Islet precursor cell (in vitro differentiated cells): ENCODE data around the gene ZNF549.

Experiments
- DNase-seq: peaks from one replicate; pipeline ENCODE4 v3.0.0-alpha.2; 2018

Gene ZNF549

GRCh38 chr19:57570707-57571106 is 43.6 kb downstream of the ZNF549 start:
- DNase-seq: no peak

DNA sequence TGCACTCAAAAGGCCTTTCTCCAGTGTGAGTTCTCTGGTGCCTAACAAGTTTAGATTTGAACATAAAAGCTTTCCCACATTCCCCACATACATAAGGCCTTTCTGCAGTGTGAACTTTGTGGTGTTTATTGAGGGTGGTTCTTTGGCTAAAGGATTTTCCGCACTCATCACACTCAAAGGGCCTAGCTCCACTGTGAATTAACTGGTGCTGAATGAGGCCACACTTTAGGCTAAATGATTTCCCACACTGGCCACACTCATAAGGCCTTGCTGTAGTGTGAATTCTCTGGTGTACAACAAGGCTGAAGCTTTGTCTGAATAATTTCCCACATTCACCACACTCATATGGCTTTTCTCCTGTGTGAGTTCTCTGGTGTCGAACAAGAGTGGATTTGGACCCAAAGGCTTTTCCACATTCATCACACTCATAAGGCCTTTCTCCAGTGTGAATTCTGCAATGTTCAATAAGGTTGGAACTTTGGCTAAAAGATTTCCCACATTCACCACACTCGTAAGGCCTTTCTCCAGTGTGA is 45.3 kb downstream of the ZNF549 start:
- DNase-seq: peak; percentile 4

DNA sequence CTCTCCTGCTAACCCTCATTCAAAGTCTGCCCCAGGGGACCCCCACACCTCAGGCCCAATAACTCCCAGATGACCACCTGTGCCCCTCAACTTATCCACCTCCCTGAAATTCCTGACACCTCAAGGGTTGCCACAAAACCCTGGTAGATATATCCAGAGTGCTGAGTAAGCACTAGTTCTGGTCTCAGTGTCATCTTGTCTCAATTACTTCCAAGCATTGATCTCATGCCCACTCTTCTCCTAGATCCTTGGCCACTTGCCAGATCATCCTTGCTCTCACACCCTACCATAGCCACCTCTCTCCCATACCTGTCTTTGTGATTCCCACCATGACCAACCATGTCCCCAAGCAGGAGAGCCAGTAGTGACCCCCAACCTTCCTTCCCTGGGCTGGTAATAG is 49.5 kb downstream of the ZNF549 start:
- DNase-seq: no peak

GRCh38 chr19:57578487-57579205 is 51.5 kb downstream of the ZNF549 start, which contains the start of gene ZNF416:
Gene ZNF416, minus strand, starts transcription at chr19:57578911. Its CDS starts 207 bp downstream, at chr19:57578704.
- DNase-seq: peak; percentile 98

DNA sequence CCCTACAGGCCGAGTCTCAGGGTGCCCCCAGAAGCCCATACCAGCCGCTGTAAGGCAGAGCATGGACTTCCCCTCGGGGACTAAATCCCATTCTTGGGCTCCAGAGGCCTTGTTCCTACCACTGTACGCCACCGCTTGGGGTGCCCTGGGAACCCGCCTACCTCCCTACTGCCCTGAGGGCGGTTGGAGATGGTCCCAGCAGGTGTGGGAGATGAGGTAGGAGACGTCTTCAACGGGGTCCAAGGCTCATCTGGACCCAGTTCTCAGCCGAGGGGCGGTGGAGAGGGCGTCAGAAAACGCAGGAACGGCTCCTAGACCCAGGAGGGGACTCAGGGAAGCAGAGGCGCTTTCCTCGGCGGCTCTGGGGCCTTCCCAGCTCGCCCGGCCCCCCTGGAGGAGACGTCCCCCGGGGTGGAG is 56.0 kb downstream of the ZNF549 start:
- no peak for DNase-seq

DNA sequence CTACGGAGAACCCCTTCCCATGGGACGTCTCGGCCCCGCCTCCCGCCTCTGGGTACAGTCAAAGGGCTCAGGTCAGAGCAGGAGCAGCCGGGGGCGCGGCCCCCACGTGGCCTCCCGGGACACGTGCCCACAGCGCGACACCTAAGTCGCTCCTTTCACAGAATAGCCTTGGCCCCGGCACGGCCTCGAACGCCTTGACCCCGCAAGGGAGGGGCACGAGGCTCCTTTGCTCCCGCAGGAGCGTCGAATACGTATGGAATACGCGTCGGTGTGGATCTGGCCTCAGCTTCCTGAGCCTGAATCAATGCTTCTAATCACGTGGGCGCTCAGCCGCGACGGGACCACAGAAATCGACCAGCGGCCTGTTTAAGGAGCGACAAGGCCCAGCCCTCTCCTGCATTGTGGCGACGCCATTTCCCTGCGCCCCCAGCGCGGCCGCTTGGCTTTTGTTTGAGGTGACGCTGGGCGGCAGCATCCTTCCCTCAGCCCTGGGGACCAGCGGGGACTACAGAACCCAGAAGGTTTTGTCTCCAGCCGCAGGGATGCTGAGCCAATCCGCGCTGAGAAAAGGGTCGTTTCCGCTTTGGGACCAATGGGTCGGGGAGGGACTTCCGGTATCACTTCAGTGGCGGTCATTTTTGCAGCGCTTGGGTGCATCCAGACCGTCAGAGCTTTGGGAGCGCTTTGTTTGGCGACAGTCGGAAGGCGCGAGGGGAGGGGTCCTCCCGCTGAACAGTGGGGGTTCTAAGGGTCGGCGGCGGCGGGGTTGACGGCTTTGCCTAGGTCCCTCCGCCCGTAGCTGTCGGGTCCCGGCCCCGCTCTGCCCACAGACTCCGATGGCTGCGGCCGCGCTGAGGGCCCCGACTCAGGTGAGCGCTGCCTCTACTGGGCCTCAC is 56.6 kb downstream of the ZNF549 start, which contains the start of gene ZIK1:
TSS of gene ZIK1 (plus strand) at position 625 of the 896 bp plus-strand sequence. CDS start at position 837, 212 bp downstream.
- DNase-seq: peak; percentile 92

- DNase-seq: no peak
These were observed 60.4 kb downstream of the ZNF549 start for GRCh38 chr19:57587529-57587928.

- DNase-seq: no peak
These were observed 72.2 kb downstream of the ZNF549 start for GRCh38 chr19:57599377-57599760.

DNA sequence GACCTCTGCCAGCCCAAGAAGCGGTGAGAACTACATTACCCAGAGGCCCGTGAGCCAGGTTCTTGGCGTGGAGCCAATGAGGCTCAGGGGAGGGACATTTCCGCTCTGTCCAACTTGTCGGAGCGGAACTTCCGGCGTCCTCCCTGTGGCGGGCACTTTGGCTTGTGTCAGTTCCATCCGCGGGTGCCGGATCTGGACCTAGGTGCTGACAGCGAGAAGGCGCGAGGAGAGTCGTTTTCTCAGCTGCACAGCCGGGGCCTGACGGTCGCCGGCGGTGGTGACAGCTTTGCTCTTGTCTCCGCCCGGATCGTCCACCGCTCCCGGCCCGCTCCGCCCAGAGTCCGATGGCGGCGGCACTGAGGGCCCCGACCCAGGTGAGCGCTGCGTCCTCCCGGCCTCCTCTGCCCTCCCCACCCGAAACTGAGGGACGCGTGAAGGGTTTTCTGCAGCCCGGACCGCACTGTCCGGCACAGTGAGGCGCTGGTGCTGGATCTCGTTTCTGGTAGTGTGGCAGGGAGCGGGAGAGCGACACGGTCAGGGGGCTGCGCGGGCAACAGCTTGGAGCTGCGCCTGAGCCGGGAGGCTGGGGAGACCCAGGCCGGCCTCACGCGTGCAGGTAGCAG is 72.7 kb downstream of the ZNF549 start, which contains the start of gene ZNF530:
TSS of gene ZNF530 (plus strand) at position 125 of the 623 bp plus-strand sequence. CDS start 4,461 bp downstream, outside the sequence.
- peak; percentile 96 for DNase-seq

- DNase-seq: no peak
These were observed 79.8 kb downstream of the ZNF549 start for GRCh38 chr19:57606931-57607330.
